Skeletal muscle cell (primary cell): ENCODE measurements around the gene APBB2.

ENCODE experiments used
- DNase-seq: peaks from one replicate; pipeline ENCODE4 v3.0.0-alpha.2; 2010; ENCODE audit warnings: low read depth
- H3K4me3 ChIP-seq: 2 replicates; pipeline ENCODE4 v1.5.1; 2011; ENCODE audit warnings: low read depth, mild to moderate bottlenecking, control low read depth, low read length, moderate library complexity

The APBB2 gene

GRCh38 chr4:40778090-40778489 is 436.3 kb downstream of the APBB2 start:
- no peak overlapping the region for H3K4me3 ChIP-seq
- DNase-seq, result no peak

GRCh38 chr4:40769266-40769665 is 445.1 kb downstream of the APBB2 start:
- peak; percentile 4 for DNase-seq
- H3K4me3 ChIP-seq, result no peak overlapping the region

- H3K4me3 ChIP-seq, result no peak overlapping the region
- DNase-seq, result peak; percentile 59
Measured at GRCh38 chr4:40763228-40763716, 451.1 kb downstream of the APBB2 start.
